GM19238 (cell line): ENCODE data around the gene BBOF1.
"Not testable (repeated sequence)": the region's sequence is repeated elsewhere in the genome, so short reads cannot be mapped to it uniquely, and the experiment has no call there.

Experiments
- DNase-seq: peaks from one replicate; pipeline ENCODE4 v3.0.0; 2011; ENCODE audit warnings: low spot score; ENCODE audit not compliant: insufficient read length

The BBOF1 gene

DNA sequence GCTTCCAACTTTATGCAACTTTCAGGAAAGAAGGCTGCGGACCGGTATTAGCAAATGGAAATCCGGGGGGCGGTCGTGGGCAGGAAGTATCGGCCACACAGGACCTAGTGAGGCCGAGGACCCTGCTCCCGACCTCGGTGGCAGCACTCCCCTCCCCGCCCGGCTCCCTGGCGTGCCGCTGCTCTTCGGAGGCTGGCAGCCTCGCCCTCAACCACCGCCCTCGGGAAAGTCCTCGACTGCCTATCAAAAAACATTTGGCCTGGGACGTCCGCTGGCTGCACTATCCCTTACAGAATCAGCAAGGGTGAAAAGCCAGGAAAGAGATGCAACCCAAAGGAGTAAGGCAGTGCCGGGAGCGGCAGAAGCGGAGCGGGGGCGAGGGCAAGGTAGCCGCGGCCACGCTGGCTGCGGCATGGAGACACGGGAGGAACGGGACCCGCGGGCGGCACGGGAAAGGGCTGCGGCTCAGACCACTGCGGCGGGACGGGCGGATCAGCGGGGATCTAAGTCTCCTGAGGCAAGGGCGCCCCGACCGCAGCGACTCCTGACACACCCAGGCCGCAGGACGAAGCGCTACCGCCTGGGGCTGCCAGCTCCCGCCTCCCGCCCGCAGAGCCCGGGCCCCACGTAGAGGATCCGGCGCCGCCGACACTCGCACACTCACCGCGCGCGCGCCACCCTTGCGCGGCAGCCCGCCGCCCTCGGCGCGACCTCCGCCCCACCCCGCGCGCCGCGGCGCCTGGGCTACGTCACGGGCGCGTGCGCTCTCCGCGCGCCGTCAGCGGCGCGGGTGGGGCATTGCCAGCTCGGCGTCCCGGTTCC, at the start of gene BBOF1, which contains the start of gene ENTPD5:
Gene BBOF1 (plus strand): TSS at position 764 of the 822 bp plus-strand sequence. CDS start 130 bp downstream, outside the sequence.
Gene ENTPD5 (minus strand): TSS at position 703 of the 822 bp plus-strand sequence. CDS start 31,186 bp downstream, outside the sequence.
- DNase-seq, result peak; percentile 93

DNA sequence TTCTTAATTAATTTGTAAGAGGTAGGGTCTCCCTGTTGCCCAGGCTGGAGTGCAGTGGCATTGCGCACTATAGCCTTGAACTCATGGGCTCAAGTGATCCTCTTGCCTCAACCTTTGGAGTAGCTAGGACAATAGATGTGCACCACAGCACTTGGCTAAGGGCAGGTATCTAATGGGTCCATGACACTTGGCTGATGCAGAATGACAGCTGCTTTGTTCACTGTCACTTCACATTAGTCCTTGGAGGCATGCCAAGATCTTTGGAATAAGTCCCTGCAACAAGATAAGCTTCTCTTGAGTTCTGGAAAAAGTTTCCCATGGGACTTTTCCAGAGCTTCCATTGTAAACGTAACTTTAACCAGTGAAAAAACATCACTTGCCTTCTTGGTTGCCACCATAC, 45.7 kb upstream of the BBOF1 start:
- no peak for DNase-seq

- no peak for DNase-seq
Observed at GRCh38 chr14:73976125-73976524, 43.0 kb upstream of the BBOF1 start.

DNA sequence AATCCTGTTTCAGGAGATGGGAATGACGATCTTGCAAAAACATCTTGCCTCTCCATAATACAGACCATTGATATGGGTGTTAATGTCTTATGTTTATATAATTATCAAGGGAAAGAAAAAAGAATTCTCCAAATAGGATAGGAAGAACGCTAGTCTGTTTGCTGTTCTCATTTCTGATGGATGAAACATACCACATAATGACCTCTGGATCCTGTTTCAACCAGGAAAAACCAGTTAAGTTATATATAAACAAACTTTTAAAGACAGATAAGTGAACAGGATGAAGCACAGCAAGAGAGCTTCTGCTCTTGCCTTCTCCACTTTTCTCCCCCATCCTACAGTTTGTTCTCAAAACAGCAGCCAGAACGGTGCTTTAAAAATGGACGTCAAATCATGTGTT, 41.3 kb upstream of the BBOF1 start:
- no peak for DNase-seq

GRCh38 chr14:73988065-73988464, 31.1 kb upstream of the BBOF1 start:
- no peak for DNase-seq

DNA sequence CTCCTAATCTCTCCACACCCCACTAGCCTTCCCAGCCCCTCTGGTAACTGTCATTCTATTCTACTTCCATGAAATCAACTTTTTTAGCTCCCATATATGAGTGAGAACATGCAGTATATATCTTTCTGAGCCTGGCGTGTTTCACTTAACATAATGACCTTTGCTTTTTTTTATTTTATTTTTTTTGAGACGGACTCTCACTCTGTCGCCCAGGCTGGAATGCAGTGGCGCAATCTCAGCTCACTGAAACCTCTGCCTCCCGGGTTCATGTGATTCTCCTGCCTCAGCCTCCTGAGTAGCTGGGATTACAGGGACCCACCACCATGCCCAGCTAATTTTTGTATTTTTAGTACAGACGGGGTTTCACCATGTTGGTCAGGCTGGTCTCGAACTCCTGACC, 30.5 kb upstream of the BBOF1 start:
- not testable (repeated sequence) for DNase-seq

- DNase-seq, result no peak
Observed at GRCh38 chr14:73991092-73991491, 28.1 kb upstream of the BBOF1 start.

GRCh38 chr14:73994926-73995325, 24.2 kb upstream of the BBOF1 start:
- DNase-seq, result not testable (repeated sequence)

DNA sequence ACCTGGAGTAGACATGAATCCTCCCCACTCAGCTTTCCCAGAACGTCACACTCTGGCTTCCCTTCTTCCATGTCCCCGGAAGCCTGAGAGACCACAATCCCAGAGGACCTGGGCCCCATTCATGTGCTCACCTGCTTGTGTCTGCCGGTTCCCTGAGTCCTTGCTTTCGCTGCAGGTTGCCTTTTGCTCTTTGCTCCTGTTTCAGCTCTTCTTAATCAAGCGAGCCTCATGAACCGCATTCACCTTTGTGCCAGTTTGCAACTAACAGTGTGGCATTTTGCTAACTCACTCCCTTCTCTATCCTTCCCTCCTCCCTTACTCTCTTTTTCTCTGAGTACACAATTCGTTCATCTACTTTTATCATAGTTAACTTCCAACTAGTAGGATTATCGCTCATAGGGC, 23.2 kb upstream of the BBOF1 start:
- DNase-seq, result no peak

DNA sequence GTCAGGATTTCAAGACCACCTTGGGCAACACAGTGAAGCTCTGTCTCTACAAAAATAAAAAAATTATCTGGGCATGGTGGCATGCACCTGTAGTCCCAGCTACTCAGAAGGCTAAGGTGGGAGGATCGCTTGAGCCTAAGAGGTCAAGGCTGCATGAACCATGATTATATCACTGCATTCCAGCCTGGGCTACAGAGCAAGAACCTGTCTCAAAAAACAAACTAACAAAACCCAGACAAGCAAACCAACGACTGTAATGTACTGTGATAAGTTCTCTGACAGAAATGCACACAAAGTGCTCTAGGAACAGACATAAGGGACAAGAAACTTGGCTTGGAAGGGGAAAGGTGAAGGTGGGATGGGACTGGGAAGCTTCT, 22.4 kb upstream of the BBOF1 start:
- no peak for DNase-seq

DNA sequence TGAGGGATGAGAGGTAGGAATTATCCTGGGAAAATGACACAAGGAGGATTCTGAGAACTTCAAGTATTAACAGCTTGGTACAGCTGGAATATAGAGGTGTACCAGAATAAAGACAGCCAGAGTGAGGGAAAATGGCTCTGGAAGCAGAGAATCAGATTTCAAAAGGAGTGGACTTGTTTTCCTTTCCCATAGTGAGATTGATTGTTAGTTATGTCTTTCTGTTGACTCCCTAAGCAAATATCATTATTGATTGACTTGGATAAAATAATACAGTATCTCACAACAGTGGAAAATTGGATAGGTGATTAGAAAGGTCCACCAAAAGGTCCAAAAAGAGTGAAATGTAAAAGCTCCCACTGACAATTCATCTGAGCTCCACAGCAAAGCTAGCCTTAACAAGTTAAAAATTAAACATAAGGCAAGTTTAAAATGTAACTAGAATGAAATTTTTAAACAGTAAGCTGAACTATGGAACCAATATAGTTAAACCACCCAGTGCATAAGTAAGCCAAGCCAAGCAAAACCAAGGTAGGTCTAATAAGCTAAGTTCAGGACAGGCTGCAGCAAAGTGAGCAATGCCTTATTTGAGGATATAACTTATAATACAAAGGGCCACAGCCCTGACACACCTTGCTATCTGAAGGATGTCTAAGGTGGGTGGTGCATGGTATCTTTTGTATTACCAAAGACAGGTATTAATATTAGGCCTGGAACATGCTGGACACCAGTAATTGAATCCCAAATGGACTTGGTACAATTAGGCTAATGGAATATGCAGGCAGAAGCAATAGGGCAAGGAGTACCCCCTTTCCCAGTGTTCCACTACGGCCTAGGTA, 21.8 kb upstream of the BBOF1 start:
- DNase-seq, result no peak

DNA sequence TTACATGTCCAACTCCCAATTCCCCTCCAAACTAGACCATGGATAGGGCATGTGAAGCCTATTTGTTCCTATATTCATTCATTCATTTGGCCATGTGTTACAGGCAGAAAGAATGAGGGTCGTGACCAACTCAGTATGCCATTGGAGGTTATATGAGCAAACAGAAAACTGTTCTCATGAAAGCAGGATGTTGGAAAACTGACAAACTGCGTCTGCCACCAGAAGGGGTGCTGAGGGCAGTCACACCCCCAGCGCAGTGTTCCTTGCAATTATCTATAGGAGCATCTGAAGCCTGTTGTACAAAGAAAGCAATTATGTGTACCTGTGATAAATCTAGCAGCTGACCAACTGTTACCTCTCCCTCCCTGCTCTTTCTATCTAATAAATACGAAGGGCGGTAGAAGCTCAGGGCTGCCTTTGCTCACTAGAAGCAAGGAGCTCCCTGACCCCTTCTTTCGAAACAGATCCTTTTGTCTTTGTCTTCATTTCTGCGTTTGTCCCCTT, 21.2 kb upstream of the BBOF1 start:
- DNase-seq, result no peak

DNA sequence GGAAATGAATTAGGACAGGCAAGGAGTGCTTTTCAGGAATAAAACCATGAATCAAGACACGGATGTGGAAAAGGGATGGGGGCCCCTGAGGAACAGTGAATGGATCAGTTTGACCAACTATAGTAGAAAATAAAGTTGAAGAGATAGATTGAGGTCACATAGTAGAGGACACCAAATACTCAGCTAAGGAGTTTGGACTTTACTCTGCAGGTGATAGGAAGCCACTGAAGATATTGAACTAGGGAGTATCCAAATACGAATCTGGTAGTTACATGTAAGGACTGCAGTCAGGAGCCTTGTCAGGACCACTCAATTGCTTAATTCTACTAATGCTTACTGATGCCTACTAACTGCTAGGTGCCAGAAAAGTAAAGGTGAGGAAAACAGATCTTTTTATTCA, 20.4 kb upstream of the BBOF1 start:
- DNase-seq, result no peak

DNA sequence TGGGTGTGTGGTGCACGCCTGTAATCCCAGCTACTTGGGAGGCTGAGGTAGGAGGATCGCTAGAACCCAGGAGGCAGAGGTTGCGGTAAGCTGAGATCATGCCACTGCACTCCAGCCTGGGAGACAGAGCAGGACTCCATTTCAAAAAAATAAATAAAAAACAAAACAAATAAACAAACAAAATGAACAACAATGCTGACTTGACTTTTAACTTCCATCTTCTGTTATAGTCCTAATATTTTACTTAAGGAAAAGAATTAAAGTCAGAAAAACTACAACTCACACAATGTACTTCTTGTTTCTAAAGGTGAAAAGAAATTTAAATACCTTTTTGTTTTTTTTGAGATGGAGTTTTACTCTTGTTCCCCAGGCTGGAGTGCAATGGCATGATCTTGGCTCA, 13.5 kb upstream of the BBOF1 start:
- not testable (repeated sequence) for DNase-seq

DNA sequence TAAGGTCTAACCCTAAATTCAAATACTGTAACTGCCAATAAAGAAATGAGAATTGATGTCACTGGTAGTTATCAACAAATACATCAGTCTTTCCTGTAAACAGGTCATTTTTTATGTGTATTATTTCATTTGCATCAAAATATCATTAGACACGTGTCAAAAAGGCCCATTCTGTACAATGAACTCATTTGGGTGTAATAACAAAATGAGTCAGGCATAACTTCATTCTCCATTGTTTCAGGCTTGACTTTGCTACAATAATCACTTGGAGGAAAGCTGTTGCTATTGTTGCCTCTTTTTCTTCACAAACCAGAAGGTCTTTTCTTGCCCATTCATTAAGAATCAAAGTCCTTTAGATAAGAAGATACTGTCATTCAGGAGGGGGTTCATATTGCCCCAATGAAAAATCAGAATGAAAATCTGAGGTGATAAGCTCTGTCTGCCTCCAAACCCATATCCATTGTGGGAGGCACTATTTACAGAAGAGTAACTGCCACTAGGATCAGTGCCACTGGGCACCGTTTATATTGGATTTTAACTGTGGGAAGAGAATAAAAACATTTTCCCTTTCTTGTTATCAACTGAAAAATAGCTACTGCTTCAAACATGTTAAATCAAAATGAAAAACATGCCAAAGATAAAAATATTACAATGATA, 10.2 kb upstream of the BBOF1 start:
- DNase-seq, result no peak

GRCh38 chr14:74014299-74014698, 4.8 kb upstream of the BBOF1 start:
- no peak for DNase-seq

- DNase-seq, result no peak
Observed at GRCh38 chr14:74015176-74015575, 4.0 kb upstream of the BBOF1 start.

- DNase-seq, result no peak
Observed at GRCh38 chr14:74015963-74016362, 3.2 kb upstream of the BBOF1 start.

- peak; percentile 14 for DNase-seq
Observed at GRCh38 chr14:74018174-74018585, 969 bp upstream of the BBOF1 start.

DNA sequence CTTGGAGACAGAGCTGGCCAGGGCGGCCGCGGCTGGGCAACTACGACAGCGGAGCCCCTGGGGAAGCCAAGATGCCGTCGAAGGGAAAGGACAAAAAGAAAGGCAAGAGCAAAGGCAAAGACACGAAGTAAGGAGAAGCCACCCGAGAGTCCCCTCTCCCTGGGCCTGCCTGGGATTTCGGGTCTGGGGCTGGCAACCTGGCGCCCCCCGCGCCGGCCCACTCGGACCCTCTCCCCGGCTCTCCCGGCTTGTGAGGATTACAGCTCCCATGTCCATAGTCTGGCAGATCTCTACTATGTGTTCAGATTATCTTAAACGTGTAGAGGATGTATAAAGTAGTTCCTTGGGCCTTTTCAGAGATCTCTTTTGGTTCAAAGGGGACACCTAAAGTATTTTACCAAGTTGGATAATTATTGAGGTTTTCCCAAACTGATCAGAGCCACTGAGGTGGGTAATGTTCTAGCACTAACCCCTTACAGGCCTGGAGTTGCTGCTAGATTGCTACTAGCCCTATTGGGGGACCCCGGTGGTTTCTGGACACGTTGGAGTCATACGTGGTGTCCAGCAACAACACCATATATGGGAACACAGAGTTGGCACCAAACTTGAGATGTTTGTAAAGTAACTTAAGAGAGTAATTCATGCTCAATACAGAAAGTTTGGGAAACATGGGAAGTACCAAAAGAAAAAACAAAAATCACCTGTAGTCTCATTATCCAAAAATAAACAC, 424 bp downstream of the BBOF1 start:
- DNase-seq, result no peak

GRCh38 chr14:74022346-74022745, 3.2 kb downstream of the BBOF1 start:
- DNase-seq, result no peak
